ENCODE results near the gene MEGF11. TPM values are rescaled to one million over a fixed set of nuclear protein-coding genes. Genes with fewer than 3 reads are reported as not detected.

MEGF11 gene
- total RNA-seq, 1 experiment from 2014 or later: 1.2 TPM

DNA sequence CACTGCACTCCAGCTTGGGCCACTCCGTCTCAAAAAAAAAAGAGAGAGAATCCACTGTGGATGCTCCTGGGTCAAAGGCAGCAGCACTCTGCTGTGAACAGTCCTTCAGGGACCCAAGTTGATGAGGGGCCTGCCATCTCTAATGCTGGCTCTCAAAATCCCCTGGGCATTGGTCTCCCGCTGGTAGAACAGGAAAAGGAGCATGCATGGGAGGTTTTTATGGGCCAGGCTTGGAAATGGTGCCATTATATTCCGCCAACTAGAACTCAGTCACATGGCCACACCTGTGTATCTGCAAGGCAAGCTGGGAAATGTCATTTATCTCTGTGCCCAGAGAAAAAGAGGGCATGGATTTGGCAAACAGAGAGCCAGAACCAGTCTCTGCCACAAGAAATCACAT is 36.5 kb upstream of the MEGF11 start:
- Mint-ChIP-seq H3K36me3 (ENCODE audit: insufficient read depth in 1 of 3, low read depth in 3 of 3) (no peaks in the 10 kb centered on the region), H3K27me3 (ENCODE audit: low read depth) (no peaks in the 10 kb centered on the region; the same call in 1 of the 2 replicates), H3K4me1 (peaks cover 21 to 23% of the 10 kb centered on the region in 2 experiments), H3K9me3 (no peaks in the 10 kb centered on the region), H3K4me3 (no peak overlapping the region), H3K27ac (no peak overlapping the region)
- Histone ChIP-seq H3K4me1 (ENCODE audit: insufficient read depth, low read length) (peaks cover 7% of the 10 kb centered on the region; the same call in 1 of the 2 replicates), H2AK5ac (ENCODE audit: insufficient read length, low read length) (no peak overlapping the region), H3K4me2 (ENCODE audit: insufficient read depth, insufficient read length, low read length) (no peak overlapping the region), H4K5ac (ENCODE audit: insufficient read length, low read depth, low read length) (no peak overlapping the region), H3K27me3 (ENCODE audit: insufficient read depth, low read length) (no peaks in the 10 kb centered on the region), H2BK15ac (ENCODE audit: low read depth, low read length) (no peak overlapping the region), H4K20me1 (ENCODE audit: control insufficient read depth, insufficient read depth, insufficient read length) (no peaks in the 10 kb centered on the region), H3K79me1 (ENCODE audit: insufficient read depth, low read depth, low read length, poor library complexity, severe bottlenecking) (no peaks in the 10 kb centered on the region), H3K9me3 (ENCODE audit: control insufficient read depth, low read depth, low read length) (no peaks in the 10 kb centered on the region), H3K23ac (ENCODE audit: insufficient read length, low read depth, low read length) (no peak overlapping the region), H3K4ac (ENCODE audit: low read depth, low read length) (no peak overlapping the region), H3K9ac (ENCODE audit: extremely low read depth, insufficient read length, low read length) (no peak overlapping the region), H4K91ac (ENCODE audit: insufficient read length, low read depth, low read length) (no peak overlapping the region), H4K8ac (replicated peaks; ENCODE audit: insufficient read length, low read depth, low read length) (no peak overlapping the region), H2BK12ac (ENCODE audit: insufficient read length, low read depth, low read length) (no peak overlapping the region), H3K56ac (ENCODE audit: insufficient read length, low read depth, low read length) (no peak overlapping the region), H3K23me2 (ENCODE audit: insufficient read length, low read depth, low read length, poor library complexity, severe bottlenecking) (peaks cover 7% of the 10 kb centered on the region), H2AFZ (ENCODE audit: low read length) (no peak overlapping the region), H2BK20ac (ENCODE audit: low read depth, low read length, poor library complexity, severe bottlenecking) (no peak overlapping the region), H3K79me2 (ENCODE audit: insufficient read depth, low read length) (no peaks in the 10 kb centered on the region), H3K14ac (ENCODE audit: insufficient read depth, low read length) (no peak overlapping the region), H2BK120ac (ENCODE audit: low read depth, low read length, poor library complexity, severe bottlenecking) (no peak overlapping the region), H3K18ac (ENCODE audit: insufficient read length, low read depth, low read length) (no peak overlapping the region), H2BK5ac (ENCODE audit: insufficient read length, low read length) (no peak overlapping the region), H3K27ac (ENCODE audit: insufficient read length, low read depth, low read length) (no peak overlapping the region), H3T11ph (ENCODE audit: low read length) (no peak overlapping the region)
- DNase-seq: no peak
- no CpG with 5 or more reads among the region's 3 CpGs for WGBS (ENCODE audit: extremely low coverage, insufficient read length, low lambda C conversion rate)
- TF ChIP-seq, protein P1, sequence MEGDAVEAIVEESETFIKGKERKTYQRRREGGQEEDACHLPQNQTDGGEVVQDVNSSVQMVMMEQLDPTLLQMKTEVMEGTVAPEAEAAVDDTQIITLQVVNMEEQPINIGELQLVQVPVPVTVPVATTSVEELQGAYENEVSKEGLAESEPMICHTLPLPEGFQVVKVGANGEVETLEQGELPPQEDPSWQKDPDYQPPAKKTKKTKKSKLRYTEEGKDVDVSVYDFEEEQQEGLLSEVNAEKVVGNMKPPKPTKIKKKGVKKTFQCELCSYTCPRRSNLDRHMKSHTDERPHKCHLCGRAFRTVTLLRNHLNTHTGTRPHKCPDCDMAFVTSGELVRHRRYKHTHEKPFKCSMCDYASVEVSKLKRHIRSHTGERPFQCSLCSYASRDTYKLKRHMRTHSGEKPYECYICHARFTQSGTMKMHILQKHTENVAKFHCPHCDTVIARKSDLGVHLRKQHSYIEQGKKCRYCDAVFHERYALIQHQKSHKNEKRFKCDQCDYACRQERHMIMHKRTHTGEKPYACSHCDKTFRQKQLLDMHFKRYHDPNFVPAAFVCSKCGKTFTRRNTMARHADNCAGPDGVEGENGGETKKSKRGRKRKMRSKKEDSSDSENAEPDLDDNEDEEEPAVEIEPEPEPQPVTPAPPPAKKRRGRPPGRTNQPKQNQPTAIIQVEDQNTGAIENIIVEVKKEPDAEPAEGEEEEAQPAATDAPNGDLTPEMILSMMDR (conservative IDR thresholded peaks at IDR 0.05): no peak
